Dendritic cell treated with granulocyte-macrophage colony-stimulating factor and Interleukin-4, amounts not matched to agents 40 ng/mL and 50 ng/mL, for 4 days (primary cell): Measurements from ENCODE around the gene METTL25.

ENCODE experiments used
- H3K27ac Mint-ChIP-seq: one replicate; pipeline ENCODE4 v1.8.0; 2022; ENCODE audit warnings: mild to moderate bottlenecking, mixed read lengths
- H3K27me3 Mint-ChIP-seq: one replicate; pipeline ENCODE4 v1.8.0; 2022; ENCODE audit warnings: mild to moderate bottlenecking, mixed read lengths
- H3K36me3 Mint-ChIP-seq: one replicate; pipeline ENCODE4 v1.8.0; 2022; ENCODE audit warnings: low read depth, mixed read lengths
- H3K4me1 Mint-ChIP-seq: one replicate; pipeline ENCODE4 v1.8.0; 2022; ENCODE audit warnings: low read depth, mixed read lengths
- H3K4me3 Mint-ChIP-seq: one replicate; pipeline ENCODE4 v1.8.0; 2022; ENCODE audit warnings: mild to moderate bottlenecking, moderate library complexity, mixed read lengths
- H3K9me3 Mint-ChIP-seq: one replicate; pipeline ENCODE4 v1.8.0; 2022; ENCODE audit warnings: mixed read lengths
- intact Hi-C: fragments of 100-400 bp; cut with micrococcal nuclease; formaldehyde crosslinking; loops from one replicate; pipeline ENCODE4 v1.15.0; 2022

METTL25 gene

DNA sequence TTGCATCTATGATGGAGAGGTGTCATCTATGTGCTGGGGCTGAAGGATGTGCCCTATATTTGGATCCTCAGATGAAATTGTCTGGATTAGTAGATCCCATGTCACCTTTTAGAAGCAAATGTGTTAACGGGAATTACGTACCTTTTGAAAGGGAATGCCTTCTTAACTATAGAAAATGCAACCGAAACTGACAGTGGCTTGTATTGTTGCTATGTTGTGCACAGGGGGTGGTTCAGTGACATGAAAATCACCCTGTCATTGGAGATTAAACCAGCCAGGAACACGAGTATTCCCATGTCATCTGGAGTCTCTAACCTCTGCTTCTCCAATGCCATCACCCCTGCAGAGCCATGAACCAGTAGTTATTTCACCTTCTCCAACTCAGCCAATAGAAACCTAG is 110.2 kb downstream of the METTL25 start:
- intact Hi-C loops = no loop called here
- H3K27ac Mint-ChIP-seq = no peak overlapping the region
- H3K36me3 Mint-ChIP-seq = peaks cover 40% of the 10 kb centered on the region
- peaks cover 11% of the 10 kb centered on the region for H3K9me3 Mint-ChIP-seq
- no peaks in the 10 kb centered on the region for H3K4me1 Mint-ChIP-seq
- no peaks in the 10 kb centered on the region for H3K27me3 Mint-ChIP-seq
- H3K4me3 Mint-ChIP-seq = no peak overlapping the region

DNA sequence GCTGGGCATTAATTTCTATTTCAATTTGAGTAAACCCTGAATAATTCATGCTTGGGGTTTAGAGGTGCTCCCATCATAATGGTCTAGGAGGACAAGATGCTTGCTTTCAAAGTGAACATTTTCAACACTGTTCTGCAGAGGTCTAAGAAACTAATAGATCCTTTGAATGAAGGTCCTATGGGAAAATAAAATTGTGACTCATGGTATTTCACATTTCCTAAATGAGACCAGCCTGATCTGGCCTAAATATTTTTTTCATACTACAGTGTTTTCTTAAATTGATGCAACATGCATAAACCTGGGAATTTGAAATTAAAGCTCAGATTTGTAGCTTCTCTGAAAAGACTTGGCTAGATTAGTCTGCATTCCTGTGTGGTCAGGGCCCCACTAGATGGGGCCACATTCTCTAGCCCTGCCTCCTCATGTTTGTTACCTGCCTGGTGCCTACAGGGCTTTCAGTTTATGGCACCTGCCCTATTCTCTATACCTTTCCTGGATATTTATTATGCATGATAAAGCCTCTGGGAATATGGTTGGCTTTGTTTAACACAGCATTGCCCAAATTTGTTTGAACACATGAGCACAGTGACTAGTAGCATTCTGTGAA is 112.7 kb downstream of the METTL25 start:
- no peaks in the 10 kb centered on the region for H3K4me1 Mint-ChIP-seq
- H3K9me3 Mint-ChIP-seq = peaks cover 11% of the 10 kb centered on the region
- H3K36me3 Mint-ChIP-seq = peaks cover 47% of the 10 kb centered on the region
- H3K27me3 Mint-ChIP-seq = no peaks in the 10 kb centered on the region
- intact Hi-C loops = no loop called here
- H3K4me3 Mint-ChIP-seq = no peak overlapping the region
- no peak overlapping the region for H3K27ac Mint-ChIP-seq

DNA sequence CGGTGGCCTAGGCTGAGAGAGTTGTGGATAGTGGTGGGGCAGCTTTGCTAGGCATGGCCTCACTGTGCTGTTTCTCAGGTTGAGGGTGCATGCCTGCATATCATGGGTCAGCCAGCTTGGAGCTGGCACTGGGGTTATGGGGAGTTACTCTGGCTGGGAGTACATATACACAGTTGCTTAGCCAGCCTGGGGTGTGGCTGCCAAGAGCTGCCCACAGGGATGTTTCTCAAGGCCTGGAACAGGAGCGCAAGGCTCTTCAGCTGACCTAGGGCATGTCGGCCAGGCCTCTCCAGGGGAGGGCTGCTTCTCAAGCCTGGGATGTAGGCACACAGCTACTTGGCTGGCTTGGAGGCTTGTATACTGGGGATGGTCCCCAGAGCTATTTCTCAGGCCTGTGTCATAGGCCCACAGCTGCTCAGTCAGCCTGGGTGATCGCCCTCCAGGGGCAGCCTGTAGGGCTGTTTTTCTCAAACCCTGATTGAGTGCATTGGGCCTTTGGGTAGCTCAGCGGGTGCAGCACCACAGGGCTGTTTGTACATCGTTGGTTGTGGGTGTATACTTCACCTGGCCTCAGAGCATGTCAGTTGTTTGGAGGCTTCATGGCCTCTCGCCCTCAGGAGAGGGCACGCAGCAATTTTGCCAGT is 114.9 kb downstream of the METTL25 start:
- Mint-ChIP-seq H3K27ac (no peak overlapping the region), H3K4me3 (no peak overlapping the region), H3K9me3 (peaks cover 11% of the 10 kb centered on the region), H3K4me1 (no peaks in the 10 kb centered on the region), H3K27me3 (no peaks in the 10 kb centered on the region), H3K36me3 (peaks cover 43% of the 10 kb centered on the region)
- intact Hi-C loops = no loop called here

DNA sequence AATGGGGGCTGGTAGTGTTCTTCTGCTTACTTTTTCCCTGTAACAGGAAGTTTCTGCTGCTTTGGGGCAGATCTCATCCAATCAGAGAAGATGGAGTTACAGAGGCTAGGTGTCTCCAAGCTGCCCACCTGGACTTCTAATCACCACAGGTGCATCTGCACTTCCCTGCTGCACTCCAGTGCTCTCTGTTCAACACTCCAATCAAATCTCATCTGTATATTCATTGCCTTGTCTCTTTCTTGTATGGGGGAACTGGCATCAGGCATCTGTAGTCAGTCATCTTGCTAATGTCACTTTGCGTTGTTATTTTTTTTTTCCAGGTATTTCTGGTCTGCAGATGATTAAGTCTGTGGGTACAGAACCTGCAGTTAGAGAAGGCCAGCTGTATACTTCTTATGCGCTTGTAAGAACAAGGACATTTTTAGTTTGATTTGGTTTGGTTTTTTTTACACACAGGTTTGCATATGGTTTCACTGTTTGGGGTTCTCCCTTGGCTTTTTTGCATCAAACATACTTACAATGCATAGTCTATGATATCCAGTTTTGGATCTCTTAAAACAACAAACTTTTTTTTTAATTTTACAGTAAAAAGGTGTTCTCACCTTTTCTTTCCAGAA is 116.0 kb downstream of the METTL25 start:
- Mint-ChIP-seq H3K4me1 (no peaks in the 10 kb centered on the region), H3K9me3 (peaks cover 11% of the 10 kb centered on the region), H3K27ac (no peak overlapping the region), H3K36me3 (peaks cover 32% of the 10 kb centered on the region), H3K27me3 (no peaks in the 10 kb centered on the region), H3K4me3 (no peak overlapping the region)
- intact Hi-C loops = no loop called here

DNA sequence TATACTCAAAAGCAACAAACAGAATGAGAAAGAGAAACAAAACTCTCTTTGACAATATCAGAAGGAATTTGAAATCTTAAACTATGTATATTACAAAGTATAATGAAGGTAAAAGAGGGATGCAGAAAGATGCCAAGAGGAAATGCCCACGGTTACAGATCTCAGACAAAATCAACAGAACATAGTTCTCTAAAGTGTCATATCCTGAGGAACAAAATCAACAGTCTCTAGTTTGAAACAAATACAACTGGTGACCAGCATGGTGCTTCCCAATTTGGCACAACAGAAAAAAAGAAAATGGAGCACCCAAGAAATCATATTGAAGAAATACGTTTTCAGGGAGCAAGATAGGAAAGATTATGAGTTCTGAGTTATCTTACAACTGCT is 116.5 kb downstream of the METTL25 start:
- Mint-ChIP-seq H3K9me3 (peaks cover 11% of the 10 kb centered on the region), H3K4me1 (no peaks in the 10 kb centered on the region), H3K4me3 (no peak overlapping the region), H3K27ac (no peak overlapping the region), H3K27me3 (no peaks in the 10 kb centered on the region), H3K36me3 (peaks cover 29% of the 10 kb centered on the region)
- intact Hi-C loops = no loop called here

DNA sequence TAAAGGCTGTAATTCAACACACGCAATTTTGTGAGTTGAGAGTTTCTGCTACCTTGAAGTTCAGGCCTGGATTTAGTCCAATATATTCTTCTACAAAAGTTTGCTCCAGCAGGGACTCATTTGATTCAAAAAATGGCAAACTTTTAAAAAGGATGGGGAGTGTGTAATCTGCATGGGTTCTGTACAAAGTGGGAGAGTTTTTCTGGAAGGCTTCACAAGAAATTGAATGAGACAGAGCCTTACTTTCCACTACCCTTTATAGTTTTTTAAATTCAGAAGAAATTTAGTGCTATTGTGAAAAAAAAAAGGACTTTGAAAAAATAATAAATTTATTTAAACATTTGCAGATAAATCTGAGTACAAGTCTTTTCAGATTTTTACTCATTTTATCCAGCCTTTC is 116.9 kb downstream of the METTL25 start:
- no peak overlapping the region for H3K27ac Mint-ChIP-seq
- H3K9me3 Mint-ChIP-seq = peaks cover 11% of the 10 kb centered on the region
- intact Hi-C loops = no loop called here
- H3K27me3 Mint-ChIP-seq = no peaks in the 10 kb centered on the region
- peaks cover 29% of the 10 kb centered on the region for H3K36me3 Mint-ChIP-seq
- no peaks in the 10 kb centered on the region for H3K4me1 Mint-ChIP-seq
- no peak overlapping the region for H3K4me3 Mint-ChIP-seq

DNA sequence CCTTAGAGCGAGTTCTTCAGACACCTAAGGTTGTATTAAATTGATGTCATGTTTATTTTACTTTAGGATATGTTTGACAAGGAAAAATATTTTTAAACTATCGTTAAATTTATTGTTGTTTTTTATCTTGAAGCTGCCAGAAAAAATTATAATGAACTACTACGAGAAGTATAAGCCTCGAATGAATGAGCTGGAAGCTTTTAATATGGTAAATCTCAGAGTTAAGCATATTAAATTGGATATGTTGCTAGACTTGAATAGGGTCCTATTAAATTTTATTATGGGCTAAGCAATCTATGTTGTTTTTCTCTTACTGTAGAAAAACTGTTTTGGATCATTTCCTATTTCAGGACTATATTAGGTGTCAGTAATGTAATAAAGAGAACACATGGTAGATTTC is 118.2 kb downstream of the METTL25 start:
- no peaks in the 10 kb centered on the region for H3K27me3 Mint-ChIP-seq
- peaks cover 11% of the 10 kb centered on the region for H3K9me3 Mint-ChIP-seq
- no peak overlapping the region for H3K4me3 Mint-ChIP-seq
- peaks cover 29% of the 10 kb centered on the region for H3K36me3 Mint-ChIP-seq
- intact Hi-C loops = no loop called here
- H3K4me1 Mint-ChIP-seq = no peaks in the 10 kb centered on the region
- no peak overlapping the region for H3K27ac Mint-ChIP-seq

DNA sequence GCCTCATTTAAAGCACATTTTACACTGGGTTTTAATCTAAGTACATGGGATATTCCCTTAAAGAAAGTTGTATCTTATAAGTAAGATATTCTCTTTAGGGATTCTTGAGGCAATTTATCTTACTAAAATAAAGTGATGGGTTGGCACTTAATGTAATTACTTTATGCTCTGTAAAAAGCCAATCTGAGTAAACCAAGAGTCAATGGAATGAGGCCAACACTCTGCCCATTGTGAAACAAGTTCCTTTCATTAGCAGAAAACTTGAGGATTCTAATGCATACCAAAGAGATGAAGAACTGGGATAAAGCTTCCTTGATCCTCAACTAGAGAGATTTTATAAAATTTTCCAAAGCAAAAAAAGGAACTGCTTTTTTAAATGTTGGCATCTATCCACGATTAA is 121.2 kb downstream of the METTL25 start:
- H3K9me3 Mint-ChIP-seq = no peaks in the 10 kb centered on the region
- intact Hi-C loops = no loop called here

DNA sequence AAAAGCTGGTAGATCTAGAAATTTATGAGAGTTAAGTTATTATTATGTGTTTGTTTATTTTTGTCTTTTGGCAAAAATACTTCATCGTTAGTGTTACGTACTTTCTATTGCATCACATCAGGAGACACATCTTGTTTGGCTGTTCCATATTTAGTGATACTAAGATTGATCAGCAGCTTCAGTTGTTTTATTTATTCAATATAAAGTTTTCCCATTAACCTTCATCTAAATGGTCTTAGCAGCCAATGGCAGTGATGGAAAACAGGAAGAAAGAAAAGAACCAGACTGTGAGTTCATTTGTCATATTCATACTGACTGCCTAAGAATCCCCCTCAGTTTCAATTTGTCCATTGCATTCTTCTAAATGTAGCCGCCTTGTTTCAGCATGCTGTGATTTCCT is 122.3 kb downstream of the METTL25 start:
- no peak overlapping the region for H3K27ac Mint-ChIP-seq
- no peaks in the 10 kb centered on the region for H3K9me3 Mint-ChIP-seq
- H3K27me3 Mint-ChIP-seq = no peaks in the 10 kb centered on the region
- H3K4me3 Mint-ChIP-seq = no peak overlapping the region
- H3K36me3 Mint-ChIP-seq = no peaks in the 10 kb centered on the region
- intact Hi-C loops = no loop called here
- H3K4me1 Mint-ChIP-seq = no peaks in the 10 kb centered on the region

More for the DNA sequence above, 121.2 kb downstream of the METTL25 start:
- no peak overlapping the region for H3K27ac Mint-ChIP-seq
- H3K27me3 Mint-ChIP-seq = no peaks in the 10 kb centered on the region
- H3K4me1 Mint-ChIP-seq = no peaks in the 10 kb centered on the region
- no peak overlapping the region for H3K4me3 Mint-ChIP-seq
- peaks cover 7% of the 10 kb centered on the region for H3K36me3 Mint-ChIP-seq

DNA sequence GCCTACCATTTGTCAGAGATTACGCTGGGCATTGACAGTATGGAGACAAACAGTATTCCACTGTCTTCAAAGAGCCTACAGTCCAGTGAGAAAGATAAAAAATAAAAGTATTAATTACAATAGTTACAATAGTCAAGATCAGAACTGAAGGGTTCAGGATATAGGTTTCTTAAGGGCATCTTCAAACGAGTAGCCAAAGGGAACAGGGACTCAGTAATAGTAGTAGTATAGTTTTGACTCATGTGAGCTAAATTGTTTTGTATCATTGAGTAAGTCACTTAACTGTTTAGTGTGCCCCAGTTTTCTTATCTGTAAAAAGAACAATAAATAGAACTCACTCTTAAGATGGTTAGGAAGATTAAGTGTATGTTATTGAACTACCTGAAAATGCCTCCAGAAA is 123.6 kb downstream of the METTL25 start:
- no peak overlapping the region for H3K4me3 Mint-ChIP-seq
- no peaks in the 10 kb centered on the region for H3K9me3 Mint-ChIP-seq
- H3K27ac Mint-ChIP-seq = no peak overlapping the region
- H3K27me3 Mint-ChIP-seq = no peaks in the 10 kb centered on the region
- H3K36me3 Mint-ChIP-seq = no peaks in the 10 kb centered on the region
- intact Hi-C loops = no loop called here
- no peaks in the 10 kb centered on the region for H3K4me1 Mint-ChIP-seq

DNA sequence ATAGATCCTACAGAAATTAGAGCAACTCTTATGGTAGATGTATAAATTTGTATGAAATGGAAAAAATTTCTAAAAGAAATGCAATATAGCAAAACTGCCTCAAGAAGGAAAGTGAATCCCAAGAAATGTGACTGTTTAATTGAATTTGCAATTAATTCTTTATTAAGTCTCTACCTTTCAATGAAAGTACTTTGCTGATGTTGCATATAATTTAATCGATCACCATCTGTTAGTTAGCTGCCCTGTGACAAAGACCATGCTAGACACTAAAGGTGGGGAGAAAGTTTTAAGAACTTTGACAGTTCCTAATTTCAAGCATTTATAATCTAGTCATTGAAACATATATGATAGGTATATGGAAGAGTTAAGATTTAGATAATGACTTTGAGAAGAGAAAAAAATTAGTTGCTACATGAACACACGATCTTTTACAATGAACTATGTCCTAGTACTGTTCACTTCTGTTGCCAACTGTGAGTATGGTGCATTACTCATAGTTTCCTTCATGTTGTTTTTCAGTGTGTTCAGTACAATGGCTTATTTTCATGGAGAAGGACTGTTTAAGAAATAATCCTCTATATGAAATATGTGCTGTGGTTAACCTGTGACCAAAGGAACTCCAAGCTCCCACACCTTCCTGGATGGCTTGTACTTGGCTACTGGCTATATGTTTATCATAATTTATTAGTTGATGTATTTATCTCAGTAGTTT is 128.4 kb downstream of the METTL25 start:
- H3K36me3 Mint-ChIP-seq = no peaks in the 10 kb centered on the region
- H3K9me3 Mint-ChIP-seq = peaks cover 14% of the 10 kb centered on the region
- no peaks in the 10 kb centered on the region for H3K4me1 Mint-ChIP-seq
- no peak overlapping the region for H3K4me3 Mint-ChIP-seq
- no peaks in the 10 kb centered on the region for H3K27me3 Mint-ChIP-seq
- no peak overlapping the region for H3K27ac Mint-ChIP-seq
- intact Hi-C loops = no loop called here

DNA sequence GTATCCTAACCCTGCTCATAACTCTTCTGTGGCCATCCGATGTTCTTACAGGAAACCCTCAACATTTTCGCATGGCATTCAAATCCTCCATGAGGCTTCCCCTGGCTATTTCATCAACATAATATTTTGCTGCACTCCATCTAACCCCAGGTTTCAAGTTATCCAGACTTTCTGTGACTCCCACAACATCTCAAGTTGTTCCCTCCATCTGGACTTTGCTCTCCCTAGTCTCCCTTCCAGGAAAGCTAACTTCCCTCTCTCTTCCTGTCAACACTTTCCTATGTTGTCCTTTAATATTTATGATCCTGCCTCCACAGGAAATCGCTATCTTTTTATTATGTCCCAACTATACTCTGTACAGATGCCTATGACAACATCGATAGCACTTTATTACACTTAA is 146.1 kb downstream of the METTL25 start:
- Mint-ChIP-seq H3K4me3 (no peak overlapping the region), H3K36me3 (no peaks in the 10 kb centered on the region), H3K27me3 (peaks cover 4% of the 10 kb centered on the region), H3K4me1 (peaks cover 8% of the 10 kb centered on the region), H3K9me3 (no peaks in the 10 kb centered on the region), H3K27ac (no peak overlapping the region)
- intact Hi-C loops = no loop called here

DNA sequence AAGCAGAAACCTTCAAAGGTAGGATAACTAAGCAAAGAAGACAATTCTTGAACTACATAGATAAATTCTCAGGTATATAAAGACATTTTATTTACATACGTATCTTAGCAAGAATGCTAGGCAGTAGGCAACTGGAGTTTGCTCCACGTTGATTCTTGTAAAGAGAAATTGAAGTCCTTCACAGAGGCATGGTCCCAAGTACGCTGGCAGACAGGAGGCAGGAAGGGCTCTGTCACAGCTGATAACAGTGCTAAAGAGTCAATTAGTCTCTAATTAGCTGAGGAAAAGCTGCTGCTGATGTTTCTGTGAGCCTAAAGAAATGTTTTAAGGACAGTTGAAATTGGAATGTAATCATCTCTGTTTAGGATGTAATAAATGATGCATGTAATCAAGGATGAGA is 146.8 kb downstream of the METTL25 start:
- intact Hi-C loops = no loop called here
- peaks cover 4% of the 10 kb centered on the region for H3K27me3 Mint-ChIP-seq
- H3K27ac Mint-ChIP-seq = no peak overlapping the region
- H3K36me3 Mint-ChIP-seq = no peaks in the 10 kb centered on the region
- no peaks in the 10 kb centered on the region for H3K9me3 Mint-ChIP-seq
- H3K4me1 Mint-ChIP-seq = peaks cover 8% of the 10 kb centered on the region
- H3K4me3 Mint-ChIP-seq = no peak overlapping the region

DNA sequence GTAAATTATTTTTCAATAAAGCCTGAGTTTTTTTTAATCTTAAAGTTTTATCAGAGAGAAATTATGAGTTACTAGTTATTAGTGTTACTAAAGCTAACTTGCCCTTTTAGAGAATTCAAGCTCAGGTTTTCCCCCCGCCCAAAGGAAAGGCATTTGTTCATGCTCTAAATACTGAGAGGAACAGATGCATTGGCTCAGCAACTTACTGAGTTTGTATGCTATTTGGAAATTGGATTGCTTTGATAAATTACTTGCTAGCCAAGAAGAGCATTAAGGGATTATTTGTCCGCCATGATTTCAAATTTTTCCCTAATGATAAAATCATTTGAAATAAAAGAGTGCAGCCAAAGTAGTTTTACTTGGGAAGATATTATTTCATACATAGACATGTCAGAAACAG is 149.4 kb downstream of the METTL25 start:
- intact Hi-C loops = no loop called here
- no peak overlapping the region for H3K4me3 Mint-ChIP-seq

More for the DNA sequence above, 149.4 kb downstream of the METTL25 start:
- Mint-ChIP-seq H3K9me3 (no peaks in the 10 kb centered on the region), H3K4me1 (peaks cover 8% of the 10 kb centered on the region), H3K27ac (no peak overlapping the region), H3K36me3 (no peaks in the 10 kb centered on the region), H3K27me3 (peaks cover 2% of the 10 kb centered on the region)
